Trophoblast cell (in vitro differentiated cells and primary cell): Measurements from ENCODE around the gene PCGF3.

Experiments
- DNase-seq, 2 donors: peaks; one replicate each; pipeline ENCODE4 v3.0.0-alpha.2; 2016
- H2AFZ ChIP-seq: 2 replicates; pipeline ENCODE4 v1.6.1; 2013; ENCODE audit warnings: low read length, moderate library complexity, mild to moderate bottlenecking; ENCODE audit not compliant: insufficient read depth, poor library complexity
- H2AK5ac ChIP-seq: 2 replicates; pipeline ENCODE4 v1.6.1; 2013; ENCODE audit warnings: mild to moderate bottlenecking, low read length
- H2BK120ac ChIP-seq: 2 replicates; pipeline ENCODE4 v1.6.1; 2013; ENCODE audit warnings: low read length, mild to moderate bottlenecking, moderate library complexity; ENCODE audit not compliant: insufficient read depth, poor library complexity
- H2BK12ac ChIP-seq: 2 replicates; pipeline ENCODE4 v1.6.1; 2013; ENCODE audit warnings: mild to moderate bottlenecking, low read length, moderate library complexity
- H2BK5ac ChIP-seq: 2 replicates; pipeline ENCODE4 v1.6.1; 2013; ENCODE audit warnings: low read length, low read depth, moderate library complexity, mild to moderate bottlenecking; ENCODE audit not compliant: poor library complexity
- H3K14ac ChIP-seq: 2 replicates; pipeline ENCODE4 v1.6.1; 2013; ENCODE audit warnings: mild to moderate bottlenecking, low read length
- H3K18ac ChIP-seq: 2 replicates; pipeline ENCODE4 v1.6.1; 2013; ENCODE audit warnings: mild to moderate bottlenecking, low read length
- H3K23ac ChIP-seq: 2 replicates; pipeline ENCODE4 v1.6.1; 2013; ENCODE audit warnings: low read length
- H3K27ac ChIP-seq: 2 replicates; pipeline ENCODE4 v1.5.1; 2013; ENCODE audit warnings: low read depth, mild to moderate bottlenecking, inconsistent platforms, low read length, moderate library complexity
- H3K27me3 ChIP-seq: 2 replicates; pipeline ENCODE4 v1.6.1; 2013; ENCODE audit warnings: inconsistent platforms, mild to moderate bottlenecking, low read length, moderate library complexity; ENCODE audit not compliant: insufficient read depth
- H3K36me3 ChIP-seq, 2 experiments: 1 replicate in 1 of 2; 2 replicates in 1 of 2; pipeline ENCODE4 v1.6.1; 2013; ENCODE audit warnings: low read length in 2 of 2, mild to moderate bottlenecking in 2 of 2, moderate library complexity in 1 of 2; ENCODE audit not compliant: insufficient read depth in 2 of 2, control insufficient read depth in 1 of 2
- H3K4ac ChIP-seq: 2 replicates; pipeline ENCODE4 v1.6.1; 2013; ENCODE audit warnings: low read depth, mild to moderate bottlenecking, low read length, moderate library complexity
- H3K4me1 ChIP-seq, 2 experiments: 1 replicate in 1 of 2; 2 replicates in 1 of 2; pipeline ENCODE4 v1.6.1; 2013; ENCODE audit warnings: low read length in 2 of 2, mild to moderate bottlenecking in 2 of 2, moderate library complexity in 1 of 2; ENCODE audit not compliant: insufficient read depth in 2 of 2, control insufficient read depth in 1 of 2
- H3K4me2 ChIP-seq: 2 replicates; pipeline ENCODE4 v1.6.1; 2013; ENCODE audit warnings: inconsistent platforms, mild to moderate bottlenecking, low read length, moderate library complexity
- H3K4me3 ChIP-seq: 2 replicates; pipeline ENCODE4 v1.5.1; 2013; ENCODE audit warnings: mild to moderate bottlenecking, low read depth, low read length, inconsistent platforms
- H3K79me1 ChIP-seq: one replicate; pipeline ENCODE4 v1.6.1; 2013; ENCODE audit warnings: low read length
- H3K79me2 ChIP-seq: 2 replicates; pipeline ENCODE4 v1.6.1; 2013; ENCODE audit warnings: low read length, mild to moderate bottlenecking; ENCODE audit not compliant: control insufficient read depth, insufficient read depth, poor library complexity
- H3K9ac ChIP-seq: 2 replicates; pipeline ENCODE4 v1.6.1; 2013; ENCODE audit warnings: mild to moderate bottlenecking, low read length
- H3K9me3 ChIP-seq: 2 replicates; pipeline ENCODE4 v1.6.1; 2013; ENCODE audit warnings: low read depth, mild to moderate bottlenecking, control low read depth, inconsistent platforms, low read length; ENCODE audit not compliant: insufficient read depth
- H4K12ac ChIP-seq: 2 replicates; pipeline ENCODE4 v1.6.1; 2013; ENCODE audit warnings: low read depth, mild to moderate bottlenecking, low read length, moderate library complexity
- H4K8ac ChIP-seq: 2 replicates; pipeline ENCODE4 v1.6.1; 2013; ENCODE audit warnings: low read depth, mild to moderate bottlenecking, low read length, moderate library complexity
- H4K91ac ChIP-seq: one replicate; pipeline ENCODE4 v1.6.1; 2013; ENCODE audit warnings: low read depth, mild to moderate bottlenecking, low read length, moderate library complexity
- WGBS: extraction: QIAGEN DNeasy Blood & Tissue Kit; methylation state at CpG from one replicate; pipeline ENCODE4 v1.1.7; 2013; ENCODE audit warnings: missing lambda C conversion rate; ENCODE audit not compliant: insufficient read length, insufficient coverage; ENCODE audit errors: extremely low coverage; 5-methylcytosine and 5-hydroxymethylcytosine counted together

Gene PCGF3

DNA sequence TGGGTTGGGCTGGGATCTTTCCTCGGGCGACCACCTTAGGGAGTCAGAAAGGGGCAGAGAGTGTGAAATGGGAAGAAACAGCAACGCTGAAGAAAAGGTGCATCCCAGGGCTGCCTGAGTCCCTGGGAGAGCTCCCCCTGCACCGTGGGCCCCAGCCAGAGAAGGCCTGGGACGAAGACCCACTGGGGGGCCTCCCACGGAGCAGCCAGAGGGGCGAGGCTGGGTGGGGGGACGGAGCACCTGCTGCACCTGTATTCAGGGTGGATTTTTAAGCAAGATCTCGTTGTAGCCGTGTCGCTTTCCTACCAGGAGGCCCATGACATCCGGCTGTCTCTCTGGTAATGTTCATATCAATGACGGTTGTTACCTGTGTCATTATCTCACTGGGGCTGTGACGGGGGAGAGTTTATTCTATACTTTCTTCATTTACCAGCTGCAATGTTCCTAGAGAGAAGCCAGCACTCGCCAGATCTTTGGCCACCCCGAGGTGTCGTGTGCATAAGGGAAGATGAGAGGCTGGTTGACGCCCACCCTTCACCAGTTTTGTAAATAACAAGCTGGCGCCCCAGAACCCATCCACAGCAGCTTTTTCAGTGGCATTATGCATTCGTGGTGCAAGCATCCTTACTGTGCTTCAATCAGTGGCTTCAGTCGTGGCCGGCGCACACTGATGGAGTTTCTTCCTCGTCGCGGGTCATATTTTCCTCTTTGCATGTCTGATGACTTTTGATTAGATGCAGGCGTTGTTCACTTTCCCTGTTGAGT, 5.6 kb upstream of the PCGF3 start:
- no peak overlapping the region for H3K4ac ChIP-seq
- no peaks in the 10 kb centered on the region for H3K27me3 ChIP-seq
- no peak overlapping the region for H2AFZ ChIP-seq
- no peak overlapping the region for H2BK12ac ChIP-seq
- peaks cover 8% of the 10 kb centered on the region for H3K9me3 ChIP-seq
- H3K79me2 ChIP-seq = no peaks in the 10 kb centered on the region
- H3K4me1 ChIP-seq = peaks cover 0 to 4% of the 10 kb centered on the region in 2 experiments
- no peaks in the 10 kb centered on the region for H3K79me1 ChIP-seq
- H4K8ac ChIP-seq = no peak overlapping the region
- no peak overlapping the region for H4K91ac ChIP-seq
- no peaks in the 10 kb centered on the region for H3K36me3 ChIP-seq
- no peak overlapping the region for H2BK120ac ChIP-seq
- no peak overlapping the region for H3K23ac ChIP-seq
- no peak overlapping the region for H3K27ac ChIP-seq
- no peak overlapping the region for H3K4me3 ChIP-seq
- no CpG with 5 or more reads among the region's 27 CpGs for WGBS
- no peak overlapping the region for H3K18ac ChIP-seq
- H3K14ac ChIP-seq = no peak overlapping the region
- no peak overlapping the region for H4K12ac ChIP-seq
- no peak overlapping the region for H3K4me2 ChIP-seq
- H2AK5ac ChIP-seq = no peak overlapping the region
- no peak overlapping the region for H3K9ac ChIP-seq
- H2BK5ac ChIP-seq = no peak overlapping the region
- no peak for DNase-seq

DNA sequence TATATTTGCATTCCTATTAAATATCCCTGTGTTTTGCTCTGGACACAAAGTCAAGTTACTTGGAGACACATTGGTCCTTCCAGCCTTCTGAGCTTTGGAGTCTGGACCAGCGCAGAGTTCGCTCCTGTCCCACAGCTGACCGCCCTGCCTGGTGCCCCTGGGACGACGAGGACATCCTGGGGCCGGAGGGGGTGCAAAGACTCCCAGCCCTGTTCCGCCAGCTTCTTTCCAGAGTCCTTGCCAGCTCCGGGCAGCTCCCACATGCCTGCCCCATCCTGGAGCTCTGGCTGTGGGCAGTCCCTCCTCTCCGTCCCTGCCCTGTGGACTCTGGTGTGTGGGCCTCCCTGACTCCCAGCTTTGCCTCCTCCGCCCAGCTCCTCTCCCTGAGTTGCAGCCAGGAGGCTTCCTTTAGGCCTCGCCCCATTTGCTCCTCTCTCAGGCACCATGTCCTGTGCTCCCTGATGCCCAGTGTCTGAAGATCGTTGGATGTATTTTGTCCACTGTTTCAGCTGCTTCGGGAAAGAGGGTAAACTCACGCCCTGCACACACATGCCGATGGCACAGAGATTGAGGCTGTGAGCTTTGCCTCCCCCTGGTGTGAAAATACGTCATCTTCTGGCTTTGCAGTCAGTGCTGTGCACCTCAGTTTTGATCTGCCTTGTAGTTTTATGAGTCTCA, 4.9 kb upstream of the PCGF3 start:
- Histone ChIP-seq H2AFZ (no peak overlapping the region), H3K9ac (no peak overlapping the region), H3K9me3 (peaks cover 6% of the 10 kb centered on the region), H3K4ac (no peak overlapping the region), H2BK120ac (no peak overlapping the region), H3K14ac (no peak overlapping the region), H3K79me2 (peaks cover under 1% of the 10 kb centered on the region), H3K23ac (no peak overlapping the region), H3K18ac (no peak overlapping the region), H3K27me3 (no peaks in the 10 kb centered on the region), H3K4me3 (no peak overlapping the region), H2BK5ac (no peak overlapping the region), H3K4me1 (peaks cover 0 to 7% of the 10 kb centered on the region in 2 experiments), H3K27ac (no peak overlapping the region), H4K8ac (no peak overlapping the region), H3K36me3 (no peaks in the 10 kb centered on the region), H2AK5ac (no peak overlapping the region), H4K12ac (no peak overlapping the region), H3K4me2 (no peak overlapping the region), H2BK12ac (no peak overlapping the region), H3K79me1 (peaks cover 3% of the 10 kb centered on the region), H4K91ac (no peak overlapping the region)
- WGBS = no CpG with 5 or more reads among the region's 16 CpGs
- no peak for DNase-seq

DNA sequence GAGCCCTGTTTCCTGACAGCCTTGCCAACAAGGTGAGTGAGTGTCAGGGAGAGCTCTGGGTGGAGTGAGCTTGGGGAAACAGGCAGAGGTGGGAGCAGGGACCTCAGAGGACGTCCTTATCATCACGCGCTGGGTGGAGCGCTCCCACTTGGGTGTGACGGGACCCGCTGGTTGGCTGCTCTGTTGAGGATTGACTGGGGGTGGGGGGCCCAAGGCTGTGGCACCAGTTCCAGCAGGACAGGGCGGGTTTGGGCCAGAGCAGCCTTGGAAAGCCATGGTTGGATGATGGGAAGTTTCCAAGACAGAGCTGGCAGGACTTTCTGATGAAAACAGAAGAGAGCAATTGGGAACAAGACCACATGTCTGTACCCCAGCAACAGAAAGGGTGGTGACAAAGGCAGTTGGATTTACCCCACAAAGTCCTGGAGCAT, 3.0 kb upstream of the PCGF3 start:
- no CpG with 5 or more reads among the region's 7 CpGs for WGBS
- Histone ChIP-seq H3K36me3 (no peaks in the 10 kb centered on the region), H3K9ac (no peak overlapping the region), H3K79me2 (peaks cover 16% of the 10 kb centered on the region), H2BK5ac (no peak overlapping the region), H3K14ac (no peak overlapping the region), H4K91ac (no peak overlapping the region), H3K23ac (no peak overlapping the region), H4K12ac (no peak overlapping the region), H2BK120ac (no peak overlapping the region), H3K4ac (no peak overlapping the region), H3K18ac (no peak overlapping the region), H2BK12ac (no peak overlapping the region), H4K8ac (no peak overlapping the region), H3K4me2 (no peak overlapping the region), H3K4me1 (peaks cover 9 to 14% of the 10 kb centered on the region in 2 experiments), H3K27me3 (no peaks in the 10 kb centered on the region), H3K27ac (no peak overlapping the region), H3K79me1 (peaks cover 12% of the 10 kb centered on the region), H3K4me3 (no peak overlapping the region), H3K9me3 (peaks cover 6% of the 10 kb centered on the region), H2AK5ac (no peak overlapping the region), H2AFZ (no peak overlapping the region)
- no peak for DNase-seq

DNA sequence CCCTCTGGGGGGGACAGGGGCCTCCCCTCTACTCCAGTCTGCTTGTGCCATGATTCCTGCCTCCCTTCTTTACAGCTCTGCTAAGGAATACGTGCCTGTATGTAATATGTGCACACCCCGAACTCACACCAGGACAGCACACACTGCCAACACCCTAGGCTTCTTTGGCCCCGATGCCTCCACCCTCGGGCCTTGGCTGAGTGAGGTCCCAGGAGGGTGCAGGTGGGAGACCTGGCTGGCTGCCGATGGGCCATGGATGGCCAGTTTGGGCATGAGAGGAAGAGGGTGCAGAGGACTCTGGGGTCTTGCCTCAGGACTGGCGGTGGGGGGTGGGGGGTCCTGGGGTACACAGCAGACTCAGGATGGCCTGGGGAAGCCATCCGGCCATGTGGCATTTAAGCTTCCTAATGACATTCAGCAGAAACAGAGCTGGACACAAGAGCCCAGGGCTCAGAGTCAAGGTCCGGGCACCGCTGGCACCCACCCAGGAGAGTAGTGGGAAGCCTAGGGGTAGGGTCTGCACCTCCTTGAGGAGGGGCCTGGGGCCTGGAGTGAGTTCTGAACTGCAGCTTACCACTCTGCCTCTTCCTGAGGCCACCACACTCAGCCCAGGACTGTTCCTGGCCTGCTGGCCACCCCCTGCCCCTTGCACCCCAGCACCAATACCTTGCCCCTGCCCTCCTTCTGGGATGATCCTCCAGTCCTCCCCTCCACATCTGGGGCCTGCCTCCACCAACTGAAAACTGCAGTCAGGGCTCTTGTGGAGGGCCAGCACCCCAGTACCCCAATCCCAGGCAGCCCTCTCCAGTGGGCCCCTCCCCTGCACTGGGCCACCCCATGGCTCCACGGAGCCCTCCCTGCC, 2.1 kb upstream of the PCGF3 start:
- H2BK5ac ChIP-seq = no peak overlapping the region
- H3K27me3 ChIP-seq = no peaks in the 10 kb centered on the region
- no peak overlapping the region for H4K91ac ChIP-seq
- no peak overlapping the region for H3K23ac ChIP-seq
- H3K27ac ChIP-seq = no peak overlapping the region
- H2BK12ac ChIP-seq = no peak overlapping the region
- no peak overlapping the region for H3K9ac ChIP-seq
- no peak overlapping the region for H3K18ac ChIP-seq
- H3K4me3 ChIP-seq = no peak overlapping the region
- no peak overlapping the region for H2AFZ ChIP-seq
- peaks cover 23% of the 10 kb centered on the region for H3K79me2 ChIP-seq
- H2BK120ac ChIP-seq = no peak overlapping the region
- H3K4me1 ChIP-seq = peaks cover 17 to 21% of the 10 kb centered on the region in 2 experiments
- no CpG with 5 or more reads among the region's 10 CpGs for WGBS
- H3K14ac ChIP-seq = no peak overlapping the region
- H3K36me3 ChIP-seq = peaks cover 6 to 7% of the 10 kb centered on the region in 2 experiments
- no peak overlapping the region for H3K4me2 ChIP-seq
- H3K4ac ChIP-seq = no peak overlapping the region
- no peak overlapping the region for H4K8ac ChIP-seq
- H3K79me1 ChIP-seq = peaks cover 12% of the 10 kb centered on the region
- no peak overlapping the region for H2AK5ac ChIP-seq
- DNase-seq = no peak
- no peak overlapping the region for H4K12ac ChIP-seq
- H3K9me3 ChIP-seq = peaks cover 6% of the 10 kb centered on the region
